HG03469 (cell line): ENCODE results near the gene JAKMIP1.
"Not testable (repeated sequence)": the region's sequence is repeated elsewhere in the genome, so short reads cannot be mapped to it uniquely, and the experiment has no call there.

Experiments used
- ATAC-seq: cut with Tn5 transposase; IDR thresholded peaks from one replicate; pipeline ENCODE4 v1.9.1; 2021; ENCODE audit warnings: mild to moderate bottlenecking, moderate library complexity, moderate number of reproducible peaks; ENCODE audit not compliant: unreplicated experiment

Gene JAKMIP1

DNA sequence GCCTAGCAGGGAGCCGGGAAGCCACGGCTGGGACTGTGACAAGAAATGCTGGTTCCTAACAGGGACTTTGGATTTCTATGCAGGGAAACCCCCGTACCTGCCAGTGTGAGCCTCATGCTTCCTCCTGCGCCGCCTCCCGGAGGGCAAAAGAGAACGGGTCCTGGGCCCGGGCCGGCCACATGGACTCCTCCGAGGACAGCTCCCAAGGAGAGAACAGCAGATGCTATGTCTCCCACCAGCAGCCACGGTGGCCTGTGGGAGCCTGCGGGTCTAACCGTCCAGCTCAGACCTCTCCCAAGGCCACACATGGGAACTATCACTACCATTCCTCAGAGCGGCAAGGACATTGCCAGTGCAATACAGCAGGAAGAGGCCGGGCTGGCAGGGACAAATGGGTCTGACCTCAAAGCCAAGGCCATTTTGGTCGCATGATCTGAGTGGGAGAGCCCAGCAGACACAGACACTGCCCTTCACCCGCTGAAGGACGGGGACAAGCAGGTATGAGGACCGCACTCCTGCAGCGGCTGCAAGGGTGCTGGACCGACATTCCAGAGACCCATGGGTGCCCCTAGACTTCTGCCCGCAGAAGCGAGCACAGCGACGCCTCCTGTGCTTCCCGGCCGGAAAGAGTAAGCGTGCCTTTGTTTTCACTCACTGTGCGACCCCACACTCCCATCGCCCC, 177.6 kb downstream of the JAKMIP1 start:
- ATAC-seq, result no peak

DNA sequence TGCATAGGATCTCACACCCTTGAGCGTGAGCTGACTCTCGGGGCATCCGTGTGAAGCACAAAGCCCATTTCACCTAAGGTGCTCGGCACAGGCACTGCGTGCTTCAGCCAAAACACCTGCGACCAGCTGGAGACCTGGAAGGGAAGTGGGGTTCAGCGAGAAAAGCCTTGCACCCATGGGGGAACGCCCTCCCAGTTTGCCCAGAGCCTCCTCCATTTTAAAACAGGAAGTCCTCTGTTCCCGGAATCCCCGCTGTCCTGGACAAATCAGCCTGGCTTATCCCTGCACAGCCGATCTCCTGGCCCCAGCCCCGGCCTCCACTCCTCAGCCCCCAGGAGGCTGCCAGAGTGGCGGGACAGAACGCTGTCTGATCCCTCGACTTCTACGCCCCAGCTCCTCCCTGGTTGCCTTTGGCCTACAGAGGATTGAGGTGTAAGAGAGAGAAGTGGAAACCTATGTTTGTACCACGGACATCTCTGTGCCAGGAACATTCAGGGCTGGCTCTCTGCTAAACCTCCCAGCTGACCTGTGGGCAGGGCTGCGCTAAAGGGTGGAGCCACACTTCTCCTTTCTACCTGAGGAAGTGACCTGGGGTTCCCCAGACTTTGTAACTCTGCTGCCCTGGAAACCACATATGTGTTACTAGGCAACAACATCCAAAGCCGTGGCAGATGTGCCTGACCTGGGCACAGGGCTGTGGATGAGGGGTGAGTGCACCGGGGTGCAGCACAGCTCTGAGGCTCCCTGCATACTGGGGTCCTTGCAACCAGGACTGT, 178.3 kb downstream of the JAKMIP1 start:
- no peak for ATAC-seq

DNA sequence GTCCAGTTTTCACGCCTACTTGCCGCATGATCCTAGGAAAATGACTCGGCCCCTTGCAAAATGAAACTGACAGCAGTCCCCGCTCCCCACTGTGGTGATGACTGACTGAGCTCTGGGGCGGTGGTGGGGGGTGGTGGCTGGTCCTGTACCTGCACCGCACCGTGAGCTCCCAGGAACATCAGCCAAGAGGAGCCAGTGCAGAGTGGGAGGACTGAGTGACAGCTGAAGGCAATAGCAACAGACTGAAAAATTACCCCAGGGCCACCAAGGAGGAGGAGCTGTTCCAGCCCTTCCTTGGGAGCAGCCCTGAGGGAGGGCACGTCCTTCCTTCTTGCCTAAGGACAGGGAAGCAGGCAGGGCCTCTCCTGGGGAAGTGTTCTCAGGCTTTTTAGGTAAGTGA, 179.7 kb downstream of the JAKMIP1 start:
- ATAC-seq, result no peak

DNA sequence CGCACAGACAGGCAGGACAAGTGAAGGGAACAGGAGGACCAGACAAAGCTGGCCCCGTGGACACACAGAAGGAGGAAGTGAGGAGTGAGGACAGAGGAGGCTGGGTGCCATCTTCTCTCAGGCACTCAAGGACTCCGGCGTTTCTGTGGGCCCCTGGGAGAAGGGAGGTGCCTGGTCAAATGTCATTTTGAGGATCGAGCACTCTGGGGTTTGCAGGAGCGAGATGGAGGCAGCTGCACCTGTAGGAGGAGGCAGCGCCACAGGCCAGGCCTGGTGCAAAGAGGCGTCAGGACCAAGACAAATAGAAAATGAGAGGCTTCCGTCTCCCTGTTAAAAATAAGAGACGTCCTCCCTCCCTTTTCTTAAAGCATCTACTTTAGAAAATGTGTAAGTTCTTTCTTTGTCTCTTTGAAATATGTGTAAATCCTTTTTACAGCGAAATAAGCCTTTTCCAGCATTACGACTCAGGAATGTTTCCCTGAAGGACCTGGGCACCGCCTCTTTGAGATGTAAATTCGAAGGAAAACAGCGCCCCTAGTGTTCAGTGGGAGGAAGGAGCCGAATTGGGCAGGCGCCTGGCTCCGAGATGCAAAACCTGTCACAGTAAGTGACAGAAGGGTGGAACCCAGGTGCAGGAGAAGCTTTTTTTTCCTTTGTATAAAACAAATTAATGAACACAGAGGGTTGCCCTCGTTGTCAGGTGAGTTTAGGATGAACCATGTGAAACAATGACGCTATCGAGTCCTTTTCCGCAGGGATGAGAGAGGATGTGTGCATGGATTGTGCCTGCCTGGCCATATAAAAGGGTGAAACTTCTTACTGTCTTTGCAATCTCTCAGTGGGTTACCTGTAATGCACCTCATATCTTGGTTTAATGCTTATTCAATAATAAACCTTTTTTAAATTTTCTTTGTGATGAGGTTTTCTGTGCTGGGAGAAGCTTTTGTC, 180.8 kb downstream of the JAKMIP1 start:
- ATAC-seq, result no peak

DNA sequence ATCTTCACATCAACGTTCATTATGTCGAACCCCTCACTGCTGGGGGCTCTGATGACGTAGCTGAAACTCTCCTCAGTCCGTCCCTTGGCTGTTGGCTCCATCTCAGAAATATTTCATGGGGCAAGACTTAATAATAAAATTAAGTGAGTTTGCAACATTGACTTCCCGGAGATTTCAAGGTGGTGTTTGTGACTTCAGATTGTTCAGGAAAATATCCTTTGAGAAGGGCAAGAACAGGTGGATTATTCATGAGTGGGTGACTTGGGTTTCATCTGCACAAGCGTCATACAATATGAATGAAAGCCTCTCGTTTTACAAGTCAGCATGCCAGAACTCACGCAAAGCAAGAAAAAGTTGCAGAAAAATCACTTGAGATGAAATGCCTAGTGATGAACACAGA, 182.0 kb downstream of the JAKMIP1 start, which contains the start of gene C4orf50:
C4orf50 (minus strand) TSS at position 101 of the 400 bp plus-strand sequence.
- ATAC-seq, result no peak

DNA sequence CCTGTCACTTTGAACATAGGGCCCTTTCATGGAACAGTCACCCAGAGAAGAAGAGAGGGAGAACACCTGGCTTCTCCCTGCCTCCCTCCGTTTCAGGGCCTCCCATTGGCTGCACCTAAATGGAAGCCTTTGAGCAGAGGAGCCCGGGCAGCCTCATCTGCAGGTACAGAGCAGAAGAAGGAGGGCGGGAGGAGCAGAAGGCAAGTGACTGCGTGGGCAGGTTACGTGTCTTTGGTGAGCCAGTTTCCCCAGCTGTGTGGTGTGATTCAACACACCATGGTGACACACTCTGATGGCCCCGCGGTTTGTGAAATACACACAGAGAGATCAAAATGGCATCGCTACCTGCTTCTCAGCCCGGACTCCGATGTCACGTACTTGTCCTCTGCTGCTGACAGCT, 182.5 kb downstream of the JAKMIP1 start:
- no peak for ATAC-seq

DNA sequence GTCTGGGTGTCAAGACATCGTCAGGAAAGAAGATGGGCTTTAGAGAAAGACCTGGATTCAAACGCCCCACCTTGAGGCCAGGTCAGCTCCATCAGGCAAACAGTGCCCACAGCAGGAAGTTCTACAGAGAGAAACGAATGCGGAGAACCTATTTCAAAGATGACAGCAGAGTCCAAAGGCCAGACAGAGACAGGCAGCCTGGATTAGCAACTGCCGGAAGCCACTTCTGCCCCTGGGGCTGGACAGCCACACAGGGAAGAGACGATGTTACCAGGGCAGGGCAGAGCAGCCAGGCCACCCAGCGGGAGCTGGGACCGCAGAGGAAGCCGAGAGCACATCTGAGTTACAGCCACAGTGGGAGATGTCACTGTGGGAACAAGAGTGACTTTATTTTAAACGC, 183.3 kb downstream of the JAKMIP1 start:
- ATAC-seq, result no peak

DNA sequence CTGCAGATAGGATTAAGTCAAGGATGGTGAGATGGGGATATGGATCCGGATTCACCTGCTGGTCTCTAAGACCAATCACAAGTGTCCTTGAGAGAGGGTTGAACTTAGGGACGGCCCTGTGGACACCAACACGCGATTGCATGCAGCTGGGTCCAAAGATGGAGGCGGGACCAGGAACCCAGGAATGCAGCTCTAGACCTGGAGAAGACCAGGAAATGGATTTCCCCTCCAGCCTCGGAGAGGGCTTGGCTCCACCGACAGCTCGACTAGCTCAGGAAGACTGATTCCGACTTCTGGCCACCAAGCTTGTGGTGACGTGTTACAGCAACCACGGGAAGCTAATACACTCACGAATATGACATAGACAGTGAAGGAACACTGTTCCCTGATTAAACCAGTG, 186.8 kb downstream of the JAKMIP1 start:
- ATAC-seq, result no peak

DNA sequence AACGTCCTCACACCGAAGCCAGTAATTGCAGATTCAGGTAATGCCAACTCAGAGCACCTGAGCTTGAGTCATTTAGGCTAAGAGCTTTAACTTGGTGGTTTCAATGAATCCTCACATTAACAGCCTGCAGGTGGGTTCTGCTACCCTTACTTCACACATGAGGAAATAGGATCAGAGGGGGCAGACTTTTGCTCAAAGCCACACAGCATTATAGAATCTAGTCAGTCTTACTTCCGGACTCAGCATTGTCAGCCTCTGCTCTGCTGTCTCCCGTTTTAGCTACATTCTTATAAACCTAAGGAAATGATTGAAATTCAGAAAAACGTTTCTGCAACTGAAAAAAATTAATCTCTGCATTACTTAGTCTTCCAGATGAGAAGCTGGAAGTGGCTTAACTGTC, 188.1 kb downstream of the JAKMIP1 start:
- no peak for ATAC-seq

DNA sequence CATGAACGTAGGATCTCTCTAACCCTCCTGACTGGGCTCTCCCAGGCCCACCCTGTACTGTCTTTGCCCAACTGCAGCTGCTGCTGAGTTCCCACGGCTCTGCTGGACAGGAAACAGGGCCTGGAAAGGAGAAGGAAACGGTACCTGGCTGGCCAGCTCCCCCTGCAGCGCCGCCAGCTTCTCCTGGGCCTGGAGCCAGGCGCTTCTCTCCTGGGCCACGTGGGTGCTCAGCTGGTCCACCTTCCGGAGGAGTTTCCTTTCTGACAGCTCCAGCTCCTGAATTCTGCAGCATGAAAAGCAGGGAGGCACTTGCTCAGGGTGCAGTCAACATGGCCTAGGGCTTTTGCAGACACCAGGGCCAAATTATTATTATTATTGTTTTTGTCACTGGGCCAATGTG, 188.7 kb downstream of the JAKMIP1 start:
- no peak for ATAC-seq

DNA sequence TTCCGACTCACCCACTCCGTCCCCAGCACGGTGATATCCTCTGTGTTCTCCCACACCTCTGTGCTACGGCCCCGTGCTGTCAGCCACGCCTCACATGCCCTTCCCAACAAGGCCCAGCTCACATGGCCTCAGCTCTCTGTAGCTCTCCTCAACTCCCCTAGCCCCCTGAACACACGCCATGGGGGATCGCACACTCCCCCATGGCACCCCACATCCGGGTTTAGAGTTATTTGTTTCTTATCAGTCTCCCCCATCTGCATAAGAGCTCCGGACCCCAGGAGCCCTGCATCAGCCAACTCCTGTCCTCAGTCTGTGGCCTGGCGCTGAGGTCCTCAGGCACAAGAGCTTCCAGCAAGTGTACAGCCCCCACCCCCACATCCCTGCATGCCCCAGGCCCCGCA, 189.1 kb downstream of the JAKMIP1 start:
- no peak for ATAC-seq

DNA sequence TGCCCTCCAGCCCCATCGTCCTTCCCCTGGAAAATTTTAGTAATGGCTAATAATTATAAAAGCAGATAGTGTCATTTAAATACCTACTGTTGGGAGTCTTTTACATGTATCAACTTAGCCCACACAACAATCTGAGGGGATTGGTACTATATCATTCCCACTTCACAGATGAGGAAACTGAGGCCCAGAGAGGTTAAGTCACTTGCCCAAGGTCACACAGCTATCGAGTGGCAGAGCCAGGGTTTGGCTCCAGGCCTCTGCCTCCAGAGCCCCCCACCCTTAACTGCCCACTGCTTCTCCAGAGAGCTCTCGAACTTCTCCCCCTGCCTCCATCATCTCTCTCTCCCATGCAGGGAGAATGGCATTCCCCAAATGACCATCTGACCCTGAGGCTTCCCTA, 189.6 kb downstream of the JAKMIP1 start:
- ATAC-seq, result no peak

DNA sequence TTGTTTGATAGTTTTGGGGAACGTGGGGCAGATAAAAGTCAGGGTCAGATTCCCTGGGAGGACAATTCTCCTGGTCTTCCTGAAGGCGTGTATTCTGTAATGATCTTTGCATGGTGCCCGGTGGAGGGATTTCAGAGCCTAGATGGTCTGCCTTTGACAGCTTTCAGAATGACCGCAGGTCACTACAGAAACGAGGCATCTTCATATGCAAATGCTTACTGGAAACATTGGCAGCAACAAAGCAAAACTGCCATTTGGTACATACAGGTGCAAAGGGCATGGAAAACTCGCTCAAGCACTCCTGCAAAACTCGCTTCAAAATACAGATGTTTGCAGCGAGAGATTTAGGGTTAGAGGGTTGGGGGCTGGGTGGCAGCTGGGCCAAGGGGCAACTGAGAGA, 190.9 kb downstream of the JAKMIP1 start:
- ATAC-seq, result no peak

DNA sequence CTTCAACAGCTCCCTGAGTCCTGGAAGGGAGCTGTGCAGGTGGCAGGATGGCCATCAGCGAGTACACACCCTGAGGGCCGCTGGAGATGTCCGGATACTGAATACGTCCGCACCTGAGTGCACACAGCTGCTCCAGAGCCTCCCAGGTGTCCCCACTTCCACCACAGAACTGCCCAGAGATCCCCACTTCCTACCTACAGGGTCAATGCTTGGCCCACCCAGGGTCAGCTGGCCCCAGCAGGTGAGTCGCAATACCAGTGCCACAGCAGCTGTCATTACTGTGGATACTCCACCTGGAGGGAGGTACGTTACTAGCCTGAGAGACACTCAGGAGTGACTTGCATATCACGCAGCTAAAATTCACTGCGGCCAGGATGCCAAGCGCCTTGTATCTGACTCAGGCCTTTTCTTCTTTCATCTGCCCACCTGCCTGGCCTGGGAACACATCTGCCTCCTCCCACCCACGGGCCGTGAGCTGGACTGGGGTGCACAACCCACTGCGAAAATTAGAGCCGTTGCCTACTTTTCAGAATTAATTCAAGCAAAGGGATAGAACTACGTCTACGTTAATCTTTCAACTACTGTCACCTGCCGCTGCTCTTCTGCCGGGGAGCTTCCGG, 191.5 kb downstream of the JAKMIP1 start:
- no peak for ATAC-seq

DNA sequence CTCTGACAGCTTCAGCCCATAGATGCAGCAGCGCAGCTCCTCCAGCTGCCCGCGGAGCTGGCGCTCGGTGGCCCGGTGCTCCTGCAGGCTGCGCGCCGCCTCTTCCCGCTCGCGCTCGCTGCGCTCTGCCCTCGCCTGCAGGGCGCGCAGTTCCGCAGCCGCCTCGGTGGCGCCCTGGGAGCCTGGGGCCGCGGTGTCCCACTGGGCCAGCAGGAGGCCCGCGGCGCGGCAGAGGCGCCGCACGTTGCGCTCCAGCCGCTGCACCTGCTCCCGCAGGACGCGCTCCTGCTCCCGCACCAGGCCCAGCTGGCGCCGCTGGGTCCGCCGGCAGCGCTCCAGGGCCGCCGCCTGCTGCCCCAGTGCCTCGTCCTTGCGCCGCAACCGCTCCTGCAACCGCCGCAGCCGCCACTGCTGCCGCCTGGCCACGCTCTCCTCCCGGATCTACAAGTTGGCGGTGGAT, 192.2 kb downstream of the JAKMIP1 start:
- ATAC-seq, result no peak

DNA sequence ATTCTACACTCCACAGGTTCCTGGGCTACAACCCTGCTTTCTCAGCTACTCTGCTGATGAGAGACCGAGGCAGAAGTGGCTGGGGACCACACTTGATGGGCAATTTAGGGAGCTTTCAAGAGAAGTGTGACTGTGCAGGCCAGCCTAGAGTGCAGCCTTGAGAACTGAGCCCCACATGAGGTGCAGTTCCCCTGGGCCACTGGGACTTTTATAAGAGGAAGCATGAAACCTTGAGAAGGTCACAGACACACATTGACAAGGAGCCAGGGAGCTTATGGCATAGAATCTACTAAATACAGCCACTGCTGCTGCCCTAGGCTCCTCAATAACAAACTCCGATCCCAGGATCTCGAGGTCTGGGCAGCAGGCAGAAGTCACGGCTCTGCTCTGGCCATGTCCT, 195.2 kb downstream of the JAKMIP1 start:
- ATAC-seq, result no peak

DNA sequence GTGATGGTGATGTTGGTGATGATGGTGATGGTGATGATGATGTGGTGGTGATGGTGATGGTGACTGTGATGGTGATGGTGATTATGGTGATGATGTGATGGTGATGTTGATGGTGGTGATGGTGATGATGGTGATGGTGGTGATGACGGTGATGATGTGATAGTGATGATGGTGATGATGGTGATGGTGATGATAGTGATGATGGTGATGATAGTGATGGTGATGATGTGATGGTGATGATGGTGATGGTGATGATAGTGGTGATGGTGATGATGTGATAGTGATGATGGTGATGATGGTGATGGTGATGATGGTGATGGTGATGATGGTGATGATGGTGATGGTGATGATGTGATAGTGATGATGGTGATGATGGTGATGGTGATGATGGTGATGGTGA, 196.9 kb downstream of the JAKMIP1 start:
- not testable (repeated sequence) for ATAC-seq

DNA sequence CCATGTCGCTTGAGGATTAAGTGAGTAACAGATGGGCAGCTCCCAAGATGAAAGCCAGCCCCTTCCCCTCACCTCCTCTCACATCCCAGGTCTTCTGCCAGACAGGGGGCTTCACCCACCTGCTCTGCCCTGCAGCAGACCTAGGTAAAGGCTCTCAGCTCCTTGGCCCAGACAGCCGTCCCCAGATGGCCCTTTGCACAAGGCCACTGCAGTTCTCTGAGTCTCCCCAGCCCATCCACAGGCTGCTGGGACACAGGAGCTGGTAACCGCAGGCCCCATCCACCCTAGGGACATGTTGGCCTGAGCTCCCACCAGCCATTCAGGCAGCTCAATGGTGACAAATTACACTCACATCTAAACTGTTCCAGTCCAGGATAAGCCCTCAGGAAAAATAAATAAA, 197.4 kb downstream of the JAKMIP1 start:
- no peak for ATAC-seq

DNA sequence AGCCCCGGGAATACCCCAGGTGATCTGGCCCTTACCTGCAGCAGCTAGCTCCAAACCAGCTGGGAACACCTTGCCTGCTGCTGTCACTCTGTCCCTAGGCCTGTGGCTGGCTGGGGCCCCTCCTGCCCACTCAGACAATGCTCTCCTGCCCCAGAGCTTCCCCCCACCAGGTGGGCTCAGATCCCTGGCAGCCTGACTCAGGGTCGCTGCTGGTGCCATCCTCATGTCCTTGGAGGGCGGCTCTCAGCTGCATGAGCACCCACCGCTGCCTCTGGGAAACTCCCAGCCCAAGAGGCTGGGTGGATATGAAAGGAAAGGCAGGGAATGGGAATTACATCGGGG, 197.9 kb downstream of the JAKMIP1 start:
- no peak for ATAC-seq

DNA sequence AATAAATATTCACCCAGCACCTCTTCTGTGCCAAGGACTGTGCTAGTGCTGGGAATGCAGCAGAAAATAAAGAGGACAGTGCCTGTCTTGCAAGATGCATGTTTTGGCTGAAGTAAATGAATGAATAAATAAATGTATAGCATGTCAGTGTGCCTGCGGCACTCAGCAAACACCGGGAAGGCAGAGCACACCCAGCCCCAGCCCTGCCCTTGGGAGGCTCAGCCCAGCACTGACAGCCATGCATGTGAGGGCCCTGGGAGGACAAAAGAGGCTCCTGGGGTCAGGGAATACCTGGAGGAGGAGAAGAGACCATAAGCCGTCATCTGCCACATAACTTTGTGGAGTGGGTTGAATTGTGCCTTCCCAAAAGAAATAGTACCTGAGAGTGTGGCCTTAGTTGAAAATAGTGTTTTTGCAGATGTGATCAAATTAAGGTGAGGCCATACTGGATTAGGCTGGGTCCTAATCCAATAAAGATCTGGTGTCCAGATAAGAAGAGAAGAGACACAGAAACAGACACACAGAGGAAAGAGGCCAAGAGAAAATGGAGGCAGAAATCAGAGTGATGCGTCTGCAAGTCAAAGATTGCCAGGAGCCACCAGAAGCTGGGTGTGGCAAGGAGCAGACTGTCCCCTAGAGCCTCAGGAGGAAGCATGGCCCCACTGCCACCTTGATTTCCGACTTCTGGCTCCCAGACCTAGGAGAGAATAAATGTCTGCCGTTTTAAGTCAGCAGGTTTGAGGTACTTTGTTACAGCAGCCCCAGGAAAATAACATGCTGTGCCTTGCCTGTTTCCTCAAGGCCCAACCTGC, 198.5 kb downstream of the JAKMIP1 start:
- no peak for ATAC-seq
